HT1080 (cell line): Measurements from ENCODE around the gene SPRED2. TPM values are rescaled to one million over a fixed set of nuclear protein-coding genes. Genes with fewer than 3 reads are reported as not detected.

Source experiments
- DNase-seq: peaks from one replicate; pipeline ENCODE4 v3.0.0-alpha.2; 2015; ENCODE audit warnings: low read depth
- total RNA-seq: library from RNA; depleted of rRNA; stranded (reverse); fragments of >200 nt; shearing (Covaris generic); gene quantifications from 2 replicates; pipeline ENCODE4 v1.2.3, GENCODE V29; 2014

SPRED2 gene
- total RNA-seq, 1 experiment from 2014 or later: 25.8 TPM

DNA sequence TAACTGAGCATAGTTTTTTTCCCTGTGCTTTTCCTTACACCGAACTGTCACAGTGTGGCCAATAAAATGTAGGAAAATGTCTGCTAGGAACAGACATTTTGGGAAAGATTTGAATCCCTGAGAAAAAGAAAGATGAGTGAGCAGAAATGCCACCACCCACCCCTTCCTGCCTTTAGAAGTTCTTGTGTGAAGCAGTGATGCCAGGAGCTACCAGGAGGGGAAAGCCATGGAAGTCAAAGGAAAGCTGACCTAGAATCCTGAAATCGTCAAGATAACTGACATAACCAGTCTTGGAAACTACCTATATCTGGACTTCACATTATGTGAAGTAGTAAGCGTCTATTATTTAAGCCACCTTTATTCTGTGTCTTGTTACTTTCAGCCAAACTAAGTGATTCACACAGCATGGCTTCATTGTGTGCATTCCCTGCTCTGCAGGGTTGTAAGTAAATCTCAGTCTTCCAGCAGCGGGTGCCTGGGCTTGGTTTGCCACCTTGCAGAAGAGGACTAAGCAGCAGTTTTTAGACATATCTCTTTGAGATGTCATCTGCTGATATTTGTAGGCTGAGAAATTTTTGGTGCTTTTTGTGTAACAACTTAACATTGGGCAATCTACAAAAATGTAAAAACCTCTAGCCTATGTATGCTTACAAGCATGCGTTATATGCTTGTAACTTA, 11.2 kb upstream of the SPRED2 start:
- DNase-seq: no peak

DNA sequence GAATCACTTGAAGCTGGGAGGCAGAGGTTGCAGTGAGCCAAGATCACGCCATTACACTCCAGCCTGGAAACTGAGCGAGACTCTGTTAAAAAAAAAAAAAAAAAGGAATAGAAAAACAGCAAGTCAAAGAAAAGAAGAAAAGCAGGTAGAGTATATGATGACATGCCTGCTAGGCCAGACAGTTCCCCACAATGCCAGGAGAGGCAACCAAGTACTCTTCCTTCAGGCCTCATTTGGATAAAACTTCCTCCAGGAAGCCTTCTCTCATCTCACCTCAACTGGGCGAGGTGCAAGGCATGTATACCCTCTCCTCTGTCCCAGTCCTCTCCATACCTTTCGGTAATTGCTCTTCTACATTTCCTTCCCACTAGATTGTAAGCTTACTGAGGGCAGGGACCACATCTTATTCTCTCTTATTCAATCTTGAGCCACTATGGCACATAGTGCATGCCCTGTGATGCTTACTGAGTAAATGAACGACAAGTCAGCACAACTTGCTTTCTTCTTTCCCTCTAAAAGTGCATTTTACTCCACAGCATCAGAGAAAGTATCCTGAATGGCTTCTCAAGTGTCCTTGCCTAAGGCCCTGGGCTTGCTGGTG, 10.1 kb upstream of the SPRED2 start:
- DNase-seq: no peak

DNA sequence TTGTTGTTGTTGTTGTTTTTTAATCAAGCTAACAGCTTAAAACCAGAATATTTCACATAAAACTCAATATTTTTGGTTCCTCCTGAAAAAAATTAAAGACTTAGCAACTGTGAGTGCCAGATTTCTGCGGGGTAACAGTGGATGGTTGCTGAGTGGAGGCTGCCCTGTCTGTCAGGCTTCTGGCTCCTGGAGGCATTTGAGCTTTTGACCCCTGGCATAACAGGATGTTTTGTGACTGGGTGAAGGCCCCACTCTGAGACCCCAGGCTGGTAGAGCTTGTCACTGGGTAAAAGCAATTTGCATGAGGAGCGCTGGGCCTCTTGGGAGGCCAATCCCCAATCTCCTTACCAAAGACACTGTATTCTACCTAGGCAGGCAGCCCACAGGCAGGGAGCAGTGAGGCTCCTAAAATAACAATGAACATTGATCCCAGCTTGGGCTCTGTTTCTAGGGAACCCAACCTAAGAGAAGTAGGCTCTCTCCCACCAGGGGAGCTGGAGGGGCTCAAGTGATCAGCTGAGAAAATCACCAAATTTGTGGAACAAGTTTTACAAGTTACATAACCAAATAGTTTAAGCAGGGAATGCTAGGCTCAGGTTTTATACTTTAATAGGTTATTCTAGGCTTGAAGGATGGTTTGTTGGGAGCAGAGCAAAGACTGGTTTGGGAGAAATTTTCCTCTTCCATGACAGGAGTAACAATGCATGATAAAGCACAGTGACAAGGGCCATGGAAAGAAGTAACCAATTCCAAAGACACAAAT, 5.9 kb upstream of the SPRED2 start:
- no peak for DNase-seq

DNA sequence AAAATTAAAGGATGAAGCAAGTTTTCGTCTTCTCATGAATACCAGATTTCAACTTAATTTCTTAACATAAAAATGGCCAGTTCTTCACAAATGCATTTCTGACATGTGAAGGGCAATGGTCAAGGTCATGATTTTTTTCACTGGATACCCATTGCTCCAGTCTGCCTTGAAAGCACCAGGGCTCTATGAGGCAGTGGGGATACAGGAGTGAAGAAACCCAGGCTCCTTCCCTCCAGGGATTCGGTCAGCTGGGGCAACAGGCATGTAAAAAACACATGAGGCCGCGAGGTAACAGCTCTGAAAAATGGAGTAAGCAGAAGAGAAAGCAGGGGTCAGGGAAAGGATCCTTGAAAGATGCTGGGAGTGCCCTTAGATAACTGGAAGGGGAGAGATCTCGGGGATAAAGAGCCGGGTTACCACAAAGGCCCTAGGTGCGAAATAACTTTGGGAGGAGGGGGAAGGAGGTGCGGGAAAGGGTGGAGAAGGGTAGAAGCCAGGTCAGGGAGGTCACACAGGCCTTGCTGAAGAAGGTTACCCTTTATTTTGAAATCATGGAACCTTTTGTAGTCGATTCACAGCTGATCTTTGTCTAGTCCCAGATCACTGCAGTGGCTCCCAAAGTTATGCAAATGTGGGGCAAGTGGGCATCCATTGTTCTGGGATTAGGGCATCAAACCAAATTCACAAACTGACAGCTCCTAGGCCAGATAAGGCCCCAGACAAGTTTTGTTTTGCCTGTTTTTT, 5.2 kb upstream of the SPRED2 start:
- DNase-seq: no peak

DNA sequence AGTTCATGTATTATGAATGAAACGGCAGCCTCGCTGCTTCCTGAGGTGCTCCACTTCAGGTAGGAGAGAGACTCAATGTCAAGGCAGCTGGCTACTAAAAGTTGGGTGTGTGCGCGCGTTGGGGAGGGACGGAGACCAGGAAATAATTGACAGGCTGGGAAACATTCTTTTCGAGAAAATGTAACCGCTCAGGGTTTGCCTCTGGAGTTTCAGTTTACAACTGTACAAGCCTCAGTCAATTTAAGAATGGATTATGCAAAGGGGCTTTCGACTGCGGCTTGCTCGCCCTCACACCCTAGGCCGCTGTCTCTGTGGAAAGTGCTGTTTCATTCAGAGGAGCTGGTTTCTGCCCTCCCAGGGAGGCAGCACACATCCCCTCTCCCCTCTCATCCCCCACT, 4.4 kb upstream of the SPRED2 start:
- no peak for DNase-seq

DNA sequence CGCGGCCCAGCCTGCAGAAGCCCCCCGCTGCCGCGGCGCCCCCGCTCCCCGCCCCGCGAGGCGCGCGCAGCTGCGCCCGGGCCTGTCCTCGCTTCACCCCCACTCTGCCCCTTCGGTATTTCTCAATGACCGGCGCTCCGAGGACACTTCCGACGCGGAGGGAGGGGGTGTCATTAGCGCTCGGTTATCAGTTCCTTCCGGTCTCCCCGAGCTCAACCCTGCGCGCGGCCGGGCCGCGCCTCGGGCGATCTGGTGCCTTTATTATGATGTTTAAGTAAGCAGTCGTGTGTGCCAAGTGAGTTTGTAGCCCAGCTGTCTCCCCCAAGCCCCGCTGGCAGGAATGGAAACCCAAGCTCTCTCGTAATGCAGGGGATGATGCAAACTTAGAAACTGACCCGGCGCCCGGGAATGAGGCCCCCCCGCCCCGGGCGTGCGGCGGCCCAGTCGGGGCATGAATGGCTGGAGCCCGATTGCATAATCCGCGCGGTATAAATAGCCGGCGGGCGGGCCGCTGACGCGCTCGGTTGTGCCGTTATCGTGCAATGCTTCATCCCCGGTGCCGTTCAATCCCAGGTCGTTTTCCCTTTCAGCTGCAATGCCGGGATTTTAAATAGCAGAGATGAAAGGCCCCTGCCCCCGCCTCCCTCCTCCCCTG, 3.9 kb upstream of the SPRED2 start:
- peak; percentile 83 for DNase-seq

DNA sequence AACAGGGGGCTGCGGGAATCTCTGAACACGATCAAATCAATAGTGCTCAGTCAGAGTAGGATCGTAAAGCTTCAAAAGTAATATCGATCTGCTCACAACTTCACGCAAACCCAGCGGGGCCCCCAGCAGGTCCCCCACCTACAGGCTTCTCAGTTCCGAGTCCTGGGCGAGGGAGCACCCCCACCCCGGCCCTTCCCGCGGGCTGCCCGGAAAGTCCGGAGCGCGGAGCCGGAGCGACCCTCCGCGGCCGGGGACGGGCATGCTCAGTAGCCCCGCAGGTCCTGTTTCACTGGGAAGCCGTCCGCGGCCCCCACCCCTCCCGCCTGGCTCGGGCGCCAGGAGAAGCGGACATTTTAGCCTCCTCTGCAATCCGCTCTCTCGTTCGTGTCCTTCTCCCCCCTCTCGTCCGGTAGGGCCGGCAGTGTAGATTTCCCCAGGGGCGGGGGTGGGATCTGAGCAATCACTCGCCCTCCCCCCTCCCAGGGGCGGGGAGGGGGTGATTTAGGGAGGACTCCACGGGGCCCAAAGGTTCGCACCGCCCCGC, 3.3 kb upstream of the SPRED2 start:
- DNase-seq: peak; percentile 86

DNA sequence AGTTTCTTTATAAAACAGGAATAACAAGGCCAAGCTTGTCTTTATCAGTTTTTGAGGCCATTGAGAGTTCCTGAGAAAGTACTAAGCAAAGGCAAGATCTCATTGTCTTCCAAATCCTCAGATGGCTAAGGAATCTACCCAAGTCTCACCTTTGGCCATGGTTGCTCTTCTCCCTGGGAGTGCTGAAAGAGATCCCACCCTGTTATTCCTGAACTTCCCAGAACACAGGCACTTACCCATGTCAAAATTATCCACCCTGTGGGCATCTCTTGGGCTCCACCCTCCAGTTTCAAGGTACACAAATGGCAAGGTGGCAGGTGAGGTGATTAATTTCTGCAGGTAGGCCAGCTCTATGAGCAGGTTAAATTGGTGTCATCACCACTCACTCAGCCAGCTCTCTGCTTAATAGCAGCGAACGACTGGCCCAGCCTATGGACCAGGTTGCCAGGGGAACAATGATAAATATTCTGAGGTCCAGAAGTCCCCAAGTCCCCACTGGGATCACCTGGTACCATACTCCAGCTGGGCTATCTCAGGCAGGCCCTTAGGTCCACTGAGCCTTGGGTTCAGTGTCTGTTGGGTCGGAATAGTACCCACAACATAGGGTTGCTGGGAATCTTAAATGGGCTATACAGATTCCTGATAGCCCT, 2.3 kb upstream of the SPRED2 start:
- DNase-seq: no peak

DNA sequence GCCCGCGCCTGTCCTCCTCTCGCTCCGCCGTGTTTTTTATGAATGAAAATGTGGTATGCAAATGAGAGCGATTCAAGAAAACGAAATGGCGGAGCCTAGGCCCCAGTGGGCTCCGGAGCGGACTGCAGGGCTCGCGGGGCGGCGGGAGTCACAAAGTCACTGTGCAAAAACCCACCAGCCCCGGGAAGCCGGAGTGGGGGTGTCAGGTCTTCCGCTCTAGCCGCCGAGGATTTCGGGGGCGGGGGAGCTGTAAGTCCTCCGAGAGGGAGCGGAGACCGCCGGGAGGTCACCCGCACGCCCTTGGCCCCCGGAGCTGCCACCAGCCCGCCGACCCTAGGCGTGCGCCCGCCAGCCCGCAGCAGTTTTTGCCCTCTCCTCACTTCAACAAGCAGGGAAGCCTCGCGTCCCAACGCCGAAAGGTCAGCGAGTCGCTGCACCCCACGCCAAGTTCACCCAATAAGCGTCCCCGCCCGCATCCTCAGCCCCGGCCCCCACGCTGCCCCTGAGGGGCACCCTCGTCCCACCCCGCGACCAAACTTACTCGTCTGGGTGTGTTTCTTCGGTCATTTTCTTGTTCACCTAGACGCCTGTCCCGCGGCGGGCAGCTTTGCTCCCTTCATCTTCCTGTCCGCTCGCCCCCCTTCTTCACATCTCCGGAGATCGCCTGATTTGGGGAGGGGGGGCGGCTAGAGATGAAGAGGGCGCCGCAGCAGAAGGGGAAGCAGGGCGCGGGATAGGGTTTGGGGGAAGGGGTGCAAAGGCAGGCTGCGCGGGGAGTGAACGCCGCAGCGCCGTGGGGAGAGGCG, 775 bp downstream of the SPRED2 start:
- peak; percentile 21 for DNase-seq

DNA sequence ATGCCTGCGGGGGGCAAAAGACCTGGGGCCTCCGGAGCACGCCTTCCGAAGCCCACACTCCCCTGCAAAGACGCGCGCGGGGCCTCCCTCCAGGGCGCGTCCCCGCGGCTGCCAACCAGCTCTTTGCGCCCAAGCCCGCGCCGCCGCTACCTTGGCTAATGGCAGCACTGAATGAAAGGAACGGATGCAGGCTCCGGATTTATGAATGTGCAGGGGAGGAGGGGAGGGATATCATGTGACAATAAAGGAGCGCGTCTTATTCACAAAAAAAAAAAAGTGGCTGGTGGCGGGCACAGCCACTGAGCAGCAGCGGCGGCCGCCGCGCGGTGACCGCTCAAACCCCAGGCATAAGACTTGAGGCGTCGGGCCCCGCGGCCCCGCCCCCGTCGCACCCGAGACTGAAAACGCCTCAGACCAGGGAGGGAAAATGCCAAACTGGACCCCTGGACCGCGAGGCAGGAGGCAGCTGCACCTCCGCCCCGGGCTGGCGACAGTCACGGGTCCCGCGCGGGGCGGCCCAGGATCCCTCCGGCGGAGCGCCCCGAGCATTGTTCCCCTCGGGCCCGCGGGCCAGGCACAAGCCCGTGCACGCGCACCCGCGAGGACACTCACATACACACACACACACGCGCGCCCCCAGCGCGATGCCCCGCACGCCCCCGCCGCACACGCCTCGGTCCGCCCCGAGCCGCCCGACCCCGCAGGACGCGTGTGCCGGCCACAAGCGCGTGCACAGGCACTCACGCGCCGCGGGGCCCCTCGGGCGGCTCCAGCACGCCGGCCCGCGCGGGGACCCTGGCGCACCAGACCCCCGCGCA, 1.6 kb downstream of the SPRED2 start:
- DNase-seq: peak; percentile 89

DNA sequence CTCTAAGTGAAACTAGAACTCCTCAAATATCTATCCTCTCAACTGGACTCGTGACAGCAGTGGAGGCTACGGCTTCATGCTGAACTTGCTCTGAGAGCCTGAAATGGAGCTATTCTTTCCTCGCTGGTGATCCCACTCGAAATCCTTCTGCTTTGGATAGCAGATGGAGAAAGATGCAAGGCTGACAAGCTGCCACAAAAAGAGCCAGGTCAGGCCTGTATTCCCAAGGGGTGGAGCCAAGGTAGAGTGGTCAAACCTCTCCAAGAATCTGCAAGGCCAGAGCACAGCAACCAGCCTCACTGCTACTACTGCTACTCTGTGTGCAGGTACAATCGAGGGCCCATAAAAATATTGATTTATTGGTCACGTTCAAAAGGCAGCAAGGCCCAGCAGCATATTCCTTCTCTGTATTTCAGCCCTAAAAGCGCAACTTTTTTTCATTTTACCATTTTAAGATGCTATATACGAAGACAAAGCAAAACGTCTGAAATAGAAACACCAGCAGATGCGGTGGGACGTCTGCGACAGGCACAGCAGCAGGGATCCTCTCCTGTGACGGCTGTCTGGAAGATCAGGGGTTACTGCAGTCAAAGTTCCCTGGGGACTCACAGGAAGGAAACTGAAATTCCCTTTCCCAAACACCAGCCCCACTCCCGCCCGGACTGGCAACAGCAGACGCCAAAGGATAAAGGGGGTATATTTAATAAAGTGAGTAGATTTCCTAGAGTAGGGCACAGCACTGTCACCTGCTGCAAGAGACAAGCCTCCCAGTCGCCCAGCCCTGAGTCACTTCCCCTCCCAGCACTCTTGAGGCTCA, 2.4 kb downstream of the SPRED2 start:
- DNase-seq: no peak

DNA sequence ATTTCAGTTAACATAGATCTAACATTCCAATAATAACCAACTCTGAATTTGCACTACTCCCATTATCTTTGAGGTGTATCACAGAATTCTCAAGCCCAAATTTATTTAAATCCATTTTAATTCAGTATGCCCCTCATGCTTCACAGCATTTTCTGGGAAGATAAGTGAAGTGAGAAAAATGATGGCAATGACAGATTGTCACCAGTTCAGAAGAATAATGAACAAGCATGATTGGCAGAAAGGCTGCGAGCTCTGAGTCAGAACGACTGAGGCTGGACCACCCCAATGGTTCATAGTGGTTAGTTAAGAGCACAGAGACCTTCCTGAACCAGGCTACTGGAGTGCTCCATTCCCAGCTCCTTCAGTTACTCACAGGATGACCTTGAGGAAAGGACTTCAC, 4.9 kb downstream of the SPRED2 start:
- DNase-seq: no peak

DNA sequence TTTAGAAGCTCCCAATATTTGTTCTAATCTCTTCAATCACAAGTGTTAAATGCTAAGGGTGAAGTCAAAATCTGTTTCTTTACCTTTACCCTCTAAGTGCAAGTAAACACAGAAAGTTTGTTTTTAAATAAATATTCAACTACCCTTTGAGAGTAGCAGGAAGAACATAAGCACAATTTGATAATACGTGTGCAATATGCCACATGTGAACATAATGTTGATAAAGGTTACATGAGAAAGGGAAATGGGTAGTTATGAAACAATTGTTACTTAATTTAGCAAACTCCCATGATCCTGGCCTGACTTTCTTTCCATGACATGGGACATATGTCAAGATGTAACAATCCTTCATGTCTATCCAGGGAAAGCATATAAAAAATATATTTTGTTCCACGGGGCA, 7.1 kb downstream of the SPRED2 start:
- DNase-seq: no peak

DNA sequence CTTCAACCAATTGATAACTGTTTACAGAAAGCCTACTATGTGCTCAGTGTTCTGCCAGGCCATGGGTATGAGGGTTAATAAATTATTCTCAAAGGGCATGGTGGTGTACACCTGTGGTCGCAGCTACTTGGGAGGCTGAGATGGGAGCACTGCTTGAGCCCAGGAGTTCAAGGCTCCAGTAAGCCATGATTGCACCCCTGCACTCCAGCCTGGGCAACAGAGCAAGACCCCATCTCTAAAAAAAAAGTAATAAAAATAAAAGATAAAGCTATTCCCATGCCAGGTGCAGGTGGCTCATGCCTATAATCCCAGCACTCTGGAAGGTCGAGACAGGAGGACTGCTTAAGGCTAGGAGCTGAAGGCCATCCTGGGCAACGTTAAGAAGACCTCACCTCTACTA, 8.0 kb downstream of the SPRED2 start:
- no peak for DNase-seq

DNA sequence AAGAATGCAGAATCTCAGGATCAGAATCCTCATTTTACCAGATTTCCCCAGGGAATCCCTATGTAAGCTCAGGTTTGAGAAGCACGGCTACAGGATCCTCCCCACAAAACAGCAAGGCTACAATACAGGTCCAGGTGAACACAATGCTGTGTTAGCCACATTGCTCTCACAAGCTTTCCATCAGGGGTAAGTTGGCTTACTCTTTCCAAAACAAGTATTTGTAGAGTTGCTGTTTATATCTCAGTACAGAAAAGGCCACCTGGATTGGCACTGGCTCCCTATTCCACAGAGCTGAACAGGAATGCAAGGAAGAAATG, 11.0 kb downstream of the SPRED2 start:
- DNase-seq: no peak

DNA sequence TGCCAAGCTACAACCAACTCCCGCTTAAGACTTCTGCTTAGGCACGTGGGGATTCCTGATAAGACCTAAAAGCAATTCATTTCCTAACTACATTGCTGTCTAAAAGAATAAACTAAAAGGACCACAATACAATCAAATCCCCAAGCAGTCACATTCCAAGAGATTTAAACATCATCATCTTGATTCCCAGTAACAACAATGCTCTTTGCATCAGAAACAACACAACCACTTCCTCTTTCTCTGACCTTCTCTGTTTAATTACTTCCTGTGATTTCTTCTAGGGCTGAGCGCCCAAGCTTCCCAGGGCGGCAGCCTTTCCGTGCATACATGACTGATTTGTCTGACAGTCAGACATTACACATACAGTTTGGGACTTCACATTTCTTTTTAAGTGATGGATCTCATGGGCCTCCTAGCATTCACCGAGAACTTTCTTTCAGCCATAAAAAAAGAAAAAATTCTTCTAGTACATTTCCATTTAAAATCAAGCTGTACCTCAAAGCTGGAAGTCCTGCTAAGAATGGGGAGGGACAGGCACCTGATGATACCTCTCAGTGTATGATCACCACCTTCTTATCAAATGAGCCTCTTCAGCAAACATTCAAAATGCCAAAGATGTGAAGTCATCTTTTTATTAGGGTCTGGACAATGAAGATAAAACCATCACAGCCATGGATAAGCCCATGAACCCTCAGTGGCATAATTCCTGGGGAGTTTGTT, 11.5 kb downstream of the SPRED2 start:
- peak; percentile 84 for DNase-seq

DNA sequence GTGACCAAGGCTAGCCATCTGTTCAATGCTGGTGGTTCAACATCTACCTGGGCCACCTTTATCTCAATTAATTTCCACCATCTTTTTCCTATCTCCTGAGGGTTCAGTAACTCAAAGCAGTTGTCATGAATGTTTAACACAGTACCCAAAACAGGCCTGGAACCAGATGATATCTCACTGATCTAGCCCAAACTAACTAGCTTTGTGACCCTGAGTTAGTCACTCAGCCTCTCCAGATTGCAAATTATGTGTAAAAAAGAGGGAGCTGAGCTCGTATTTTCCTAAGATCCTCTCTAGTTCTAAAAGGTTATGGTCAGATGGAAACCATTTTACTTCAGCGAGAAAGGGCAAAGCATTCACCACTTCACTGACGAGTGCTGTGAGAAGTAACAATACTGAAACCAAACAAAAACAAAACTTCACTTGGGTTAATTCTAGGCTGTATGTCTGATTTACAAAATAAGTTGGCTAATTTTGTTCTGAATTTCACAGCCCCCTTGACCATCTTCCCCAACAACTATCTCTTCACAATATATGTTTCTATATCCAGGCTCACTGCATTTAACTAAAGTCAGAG, 14.8 kb downstream of the SPRED2 start:
- DNase-seq: no peak
